Motor neuron (in vitro differentiated cells): ENCODE results near the gene GABRG3. TPM values are rescaled to one million over a fixed set of nuclear protein-coding genes. Genes with fewer than 3 reads are reported as not detected.
A peak's percentile ranks its signal among the peaks of the same experiment; 100 is the strongest.
"Not testable (repeated sequence)": the region's sequence is repeated elsewhere in the genome, so short reads cannot be mapped to it uniquely, and the experiment has no call there.

Experiments used
- ATAC-seq, 8 experiments: fragments of 200-7000 bp; cut with Tn5 transposase; replicated peaks in 6 of 8; 2 replicates each; pipeline ENCODE4 v1.8.0; 2021; ENCODE audit warnings: mild to moderate bottlenecking in 8 of 8, moderate library complexity in 8 of 8
- H3K27ac ChIP-seq, 2 donors: fragments of 250-450 bp; sonication (Bioruptor Pico); 2 replicates each; pipeline ENCODE4 v1.9.0; 2021; ENCODE audit warnings: antibody characterized with exemption in 2 of 2, mild to moderate bottlenecking in 2 of 2, moderate library complexity in 1 of 2
- H3K4me1 ChIP-seq, 2 donors: fragments of 250-450 bp; sonication (Bioruptor Pico); replicated peaks in 1 of 2; 2 replicates each; pipeline ENCODE4 v1.6.1; 2021; ENCODE audit warnings: antibody characterized with exemption in 2 of 2, mild to moderate bottlenecking in 2 of 2, moderate library complexity in 1 of 2
- H3K4me3 ChIP-seq, 5 donors: fragments of 250-450 bp; sonication (Bioruptor Pico); 2 replicates each; pipeline ENCODE4 v1.9.0; 2021; ENCODE audit warnings: antibody characterized with exemption in 5 of 5, mild to moderate bottlenecking in 5 of 5, moderate library complexity in 4 of 5
- WGBS, 10 experiments: fragments of 450-650 bp; shearing (Covaris generic); methylation state at CpG; one replicate each; pipeline ENCODE4 v1.0.0; 2022; 5-methylcytosine and 5-hydroxymethylcytosine counted together
- in situ Hi-C, 9 experiments: fragments of 400-800 bp; cut with MboI; loops; one replicate each; pipeline ENCODE4 v1.15.0; 2021; ENCODE audit warnings: low sequenced_read_pairs in 9 of 9, low pct_unique_long_range_greater_than_20kb in 2 of 9; ENCODE audit not compliant: unreplicated experiment in 9 of 9
- total RNA-seq, 8 experiments: library from RNA; unstranded; fragments of 300-600 nt; gene quantifications; 2 replicates each; pipeline versions ENCODE4 v1.2.3 to v1.2.4, GENCODE V29; 2022

Gene GABRG3
- total RNA-seq, 8 experiments from 2014 or later = 0.04 to 3.4 (median 0.88) TPM

GRCh38 chr15:27176785-27177406, 205.9 kb downstream of the GABRG3 start:
- H3K4me3 ChIP-seq = no peak overlapping the region
- H3K27ac ChIP-seq = no peak overlapping the region
- H3K4me1 ChIP-seq = no peaks in the 10 kb centered on the region
- in situ Hi-C loops = no loop called here
- 20 to 100% (median 84%) methylated on average over 1 to 4 of the region's 4 CpGs; no CpG with 5 or more reads in 3 of the 10 experiments for WGBS, 10 experiments
- no peak for ATAC-seq

GRCh38 chr15:27179789-27180188, 208.8 kb downstream of the GABRG3 start:
- H3K4me1 ChIP-seq = peaks cover 14 to 20% of the 10 kb centered on the region in 2 donors
- ATAC-seq = no peak
- H3K4me3 ChIP-seq = no peak overlapping the region
- in situ Hi-C loops = no loop called here
- H3K27ac ChIP-seq = no peak overlapping the region
- 19 to 96% (median 43%) methylated on average over 1 to 6 of the region's 7 CpGs for WGBS, 10 experiments

GRCh38 chr15:27182561-27183110, 211.7 kb downstream of the GABRG3 start:
- Histone ChIP-seq H3K4me1 (peaks cover 14 to 20% of the 10 kb centered on the region in 2 donors), H3K4me3 (no peak overlapping the region), H3K27ac (peak overlapping the region in 1 of 2 donors; percentile 18)
- in situ Hi-C loops = no loop called here
- WGBS, 10 experiments = 26 to 100% (median 63%) methylated on average over 2 to 13 of the region's 13 CpGs
- ATAC-seq = peak in 5 of 8 experiments; percentile 60 to 81 (median 78)

- WGBS, 10 experiments = 0 to 23% (median 9%) methylated on average over 2 to 4 of the region's 4 CpGs; no CpG with 5 or more reads in 4 of the 10 experiments
- in situ Hi-C loops = no loop called here
- peak in 5 of 8 experiments; percentile 90 to 94 (median 90) for ATAC-seq
- Histone ChIP-seq H3K4me1 (peaks cover 14 to 20% of the 10 kb centered on the region in 2 donors), H3K4me3 (no peak overlapping the region), H3K27ac (peak overlapping the region in 1 of 2 donors; percentile 17)
Observed at GRCh38 chr15:27183201-27183600, 212.2 kb downstream of the GABRG3 start.

- ATAC-seq, H3K4me3 ChIP-seq, in situ Hi-C loops, H3K4me1 ChIP-seq, H3K27ac ChIP-seq: not testable (repeated sequence)
- 0% methylated on average over 1 of the region's 4 CpGs; no CpG with 5 or more reads in 9 of the 10 experiments for WGBS, 10 experiments
Observed at GRCh38 chr15:27191515-27191914, 220.5 kb downstream of the GABRG3 start.

- Histone ChIP-seq H3K27ac (no peak overlapping the region), H3K4me1 (no peaks in the 10 kb centered on the region), H3K4me3 (no peak overlapping the region)
- ATAC-seq = peak in 1 of 8 experiments; percentile 21
- 3 to 90% (median 70%) methylated on average over 2 to 6 of the region's 6 CpGs; no CpG with 5 or more reads in 1 of the 10 experiments for WGBS, 10 experiments
- in situ Hi-C loops = no loop called here
Observed at GRCh38 chr15:27196691-27197090, 225.7 kb downstream of the GABRG3 start.

- in situ Hi-C loops = no loop called here
- H3K4me3 ChIP-seq = no peak overlapping the region
- ATAC-seq = no peak
- no peak overlapping the region for H3K27ac ChIP-seq
- 27 to 100% (median 82%) methylated on average over 1 to 3 of the region's 3 CpGs for WGBS, 10 experiments
- no peaks in the 10 kb centered on the region for H3K4me1 ChIP-seq
Observed at GRCh38 chr15:27201425-27201824, 230.4 kb downstream of the GABRG3 start.

GRCh38 chr15:27210176-27210575, 239.2 kb downstream of the GABRG3 start:
- in situ Hi-C loops = no loop called here
- WGBS, 10 experiments = 0 to 100% (median 90%) methylated on average over 1 to 7 of the region's 10 CpGs; no CpG with 5 or more reads in 1 of the 10 experiments
- Histone ChIP-seq H3K4me1 (no peaks in the 10 kb centered on the region), H3K4me3 (no peak overlapping the region), H3K27ac (no peak overlapping the region)
- ATAC-seq = no peak

- WGBS, 10 experiments = 0 to 90% (median 76%) methylated on average over 1 to 7 of the region's 8 CpGs; no CpG with 5 or more reads in 3 of the 10 experiments
- no peak overlapping the region for H3K27ac ChIP-seq
- H3K4me3 ChIP-seq = no peak overlapping the region
- no peaks in the 10 kb centered on the region for H3K4me1 ChIP-seq
- in situ Hi-C loops = no loop called here
- no peak for ATAC-seq
Observed at GRCh38 chr15:27214032-27214431, 243.1 kb downstream of the GABRG3 start.

GRCh38 chr15:27214961-27215360, 244.0 kb downstream of the GABRG3 start:
- H3K27ac ChIP-seq = no peak overlapping the region

GRCh38 chr15:27218426-27218825, 247.4 kb downstream of the GABRG3 start:
- in situ Hi-C loops = no loop called here
- H3K27ac ChIP-seq = no peak overlapping the region
- no peak for ATAC-seq
- no peaks in the 10 kb centered on the region for H3K4me1 ChIP-seq
- no peak overlapping the region for H3K4me3 ChIP-seq
- 0 to 100% (median 89%) methylated on average over 1 to 7 of the region's 8 CpGs; no CpG with 5 or more reads in 3 of the 10 experiments for WGBS, 10 experiments

More at GRCh38 chr15:27214961-27215360, 244.0 kb downstream of the GABRG3 start:
- Histone ChIP-seq H3K4me3 (no peak overlapping the region), H3K4me1 (no peaks in the 10 kb centered on the region)
- no peak for ATAC-seq
- in situ Hi-C loops = no loop called here
- WGBS, 10 experiments = 6 to 60% (median 38%) methylated on average over 3 of the region's 3 CpGs; no CpG with 5 or more reads in 4 of the 10 experiments

GRCh38 chr15:27219636-27220035, 248.7 kb downstream of the GABRG3 start:
- in situ Hi-C loops = no loop called here

GRCh38 chr15:27220199-27220598, 249.2 kb downstream of the GABRG3 start:
- WGBS, 10 experiments = 0 to 86% (median 74%) methylated on average over 1 to 4 of the region's 4 CpGs; no CpG with 5 or more reads in 2 of the 10 experiments
- no peaks in the 10 kb centered on the region for H3K4me1 ChIP-seq
- no peak overlapping the region for H3K27ac ChIP-seq
- no peak for ATAC-seq
- no peak overlapping the region for H3K4me3 ChIP-seq
- in situ Hi-C loops = no loop called here

More at GRCh38 chr15:27219636-27220035, 248.7 kb downstream of the GABRG3 start:
- no peaks in the 10 kb centered on the region for H3K4me1 ChIP-seq
- H3K4me3 ChIP-seq = no peak overlapping the region
- 0 to 100% (median 71%) methylated on average over 1 to 4 of the region's 5 CpGs; no CpG with 5 or more reads in 4 of the 10 experiments for WGBS, 10 experiments
- H3K27ac ChIP-seq = no peak overlapping the region
- no peak for ATAC-seq
